ENCODE results near the gene DACH1. TPM values are rescaled to one million over a fixed set of nuclear protein-coding genes. Genes with fewer than 3 reads are reported as not detected.

DACH1 gene
- total and polyA plus RNA-seq, 2 donors (not counting 1 experiment from before 2014, with no cell fraction given) = 0.02 to 0.33 TPM

GRCh38 chr13:71603255-71603654 is 263.7 kb downstream of the DACH1 start:
- Histone ChIP-seq H3K4me1 (ENCODE audit: control insufficient read depth, extremely low read depth, insufficient read depth, low read length) (no peaks in the 10 kb centered on the region), H2AFZ (ENCODE audit: low read length) (no peak overlapping the region), H3K9ac (ENCODE audit: insufficient read depth, low read length) (no peak overlapping the region), H3K4me3 (replicated peaks in 1 of 4; ENCODE audit: control extremely low read depth in 1 of 4, insufficient read depth in 1 of 4, low read depth in 3 of 4, low read length in 4 of 4) (no peak overlapping the region), H3K27me3 (ENCODE audit: control insufficient read depth, insufficient read depth, low read length) (no peaks in the 10 kb centered on the region), H4K20me1 (ENCODE audit: control insufficient read depth, extremely low read depth, insufficient read depth, low read length) (no peaks in the 10 kb centered on the region), H3K36me3 (ENCODE audit: control insufficient read depth, insufficient read depth, low read length) (no peaks in the 10 kb centered on the region), H3K27ac (ENCODE audit: insufficient read depth, low read length) (no peak overlapping the region), H3K79me2 (ENCODE audit: control insufficient read depth, insufficient read depth, low read length) (no peaks in the 10 kb centered on the region), H3K9me3 (ENCODE audit: control insufficient read depth, insufficient read depth, low read depth, low read length) (no peaks in the 10 kb centered on the region), H3K4me2 (ENCODE audit: extremely low read depth, insufficient read depth, low read length) (no peak overlapping the region)
- DNase-seq (ENCODE audit: low read depth in 2 of 2) = no peak
- TF ChIP-seq EZH2 (IDR thresholded peaks at IDR 0.05; ENCODE audit: low read length, missing control alignments) = no peak
- TF ChIP-seq, protein P1, sequence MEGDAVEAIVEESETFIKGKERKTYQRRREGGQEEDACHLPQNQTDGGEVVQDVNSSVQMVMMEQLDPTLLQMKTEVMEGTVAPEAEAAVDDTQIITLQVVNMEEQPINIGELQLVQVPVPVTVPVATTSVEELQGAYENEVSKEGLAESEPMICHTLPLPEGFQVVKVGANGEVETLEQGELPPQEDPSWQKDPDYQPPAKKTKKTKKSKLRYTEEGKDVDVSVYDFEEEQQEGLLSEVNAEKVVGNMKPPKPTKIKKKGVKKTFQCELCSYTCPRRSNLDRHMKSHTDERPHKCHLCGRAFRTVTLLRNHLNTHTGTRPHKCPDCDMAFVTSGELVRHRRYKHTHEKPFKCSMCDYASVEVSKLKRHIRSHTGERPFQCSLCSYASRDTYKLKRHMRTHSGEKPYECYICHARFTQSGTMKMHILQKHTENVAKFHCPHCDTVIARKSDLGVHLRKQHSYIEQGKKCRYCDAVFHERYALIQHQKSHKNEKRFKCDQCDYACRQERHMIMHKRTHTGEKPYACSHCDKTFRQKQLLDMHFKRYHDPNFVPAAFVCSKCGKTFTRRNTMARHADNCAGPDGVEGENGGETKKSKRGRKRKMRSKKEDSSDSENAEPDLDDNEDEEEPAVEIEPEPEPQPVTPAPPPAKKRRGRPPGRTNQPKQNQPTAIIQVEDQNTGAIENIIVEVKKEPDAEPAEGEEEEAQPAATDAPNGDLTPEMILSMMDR (conservative IDR thresholded peaks at IDR 0.05 in 1 of 2, IDR thresholded peaks at IDR 0.05 in 1 of 2; ENCODE audit: low read depth in 1 of 2, low read length in 2 of 2) = no peak

- Histone ChIP-seq H3K27me3 (ENCODE audit: control insufficient read depth, insufficient read depth, low read length) (no peaks in the 10 kb centered on the region), H3K36me3 (ENCODE audit: control insufficient read depth, insufficient read depth, low read length) (no peaks in the 10 kb centered on the region), H4K20me1 (ENCODE audit: control insufficient read depth, extremely low read depth, insufficient read depth, low read length) (no peaks in the 10 kb centered on the region), H3K79me2 (ENCODE audit: control insufficient read depth, insufficient read depth, low read length) (no peaks in the 10 kb centered on the region), H3K9me3 (ENCODE audit: control insufficient read depth, insufficient read depth, low read depth, low read length) (no peaks in the 10 kb centered on the region), H3K4me2 (ENCODE audit: extremely low read depth, insufficient read depth, low read length) (no peak overlapping the region), H3K27ac (ENCODE audit: insufficient read depth, low read length) (no peak overlapping the region), H3K9ac (ENCODE audit: insufficient read depth, low read length) (no peak overlapping the region), H3K4me1 (ENCODE audit: control insufficient read depth, extremely low read depth, insufficient read depth, low read length) (no peaks in the 10 kb centered on the region), H3K4me3 (replicated peaks in 1 of 4; ENCODE audit: control extremely low read depth in 1 of 4, insufficient read depth in 1 of 4, low read depth in 3 of 4, low read length in 4 of 4) (no peak overlapping the region), H2AFZ (ENCODE audit: low read length) (no peak overlapping the region)
- no peak for DNase-seq (ENCODE audit: low read depth in 2 of 2)
- TF ChIP-seq, protein P1 (conservative IDR thresholded peaks at IDR 0.05 in 1 of 2, IDR thresholded peaks at IDR 0.05 in 1 of 2; ENCODE audit: low read depth in 1 of 2, low read length in 2 of 2) = no peak
These were observed 264.7 kb downstream of the DACH1 start for GRCh38 chr13:71602344-71602743.

- H3K9me3 ChIP-seq (ENCODE audit: control insufficient read depth, insufficient read depth, low read depth, low read length) = no peaks in the 10 kb centered on the region
- H3K79me2 ChIP-seq (ENCODE audit: control insufficient read depth, insufficient read depth, low read length) = no peaks in the 10 kb centered on the region
- H2AFZ ChIP-seq (ENCODE audit: low read length) = no peak overlapping the region
- H3K4me3 ChIP-seq (replicated peaks in 1 of 4; ENCODE audit: control extremely low read depth in 1 of 4, insufficient read depth in 1 of 4, low read depth in 3 of 4, low read length in 4 of 4) = no peak overlapping the region
- no peaks in the 10 kb centered on the region for H3K36me3 ChIP-seq (ENCODE audit: control insufficient read depth, insufficient read depth, low read length)
- no peak for TF ChIP-seq EZH2 (IDR thresholded peaks at IDR 0.05; ENCODE audit: low read length, missing control alignments)
- TF ChIP-seq, protein P1 (conservative IDR thresholded peaks at IDR 0.05 in 1 of 2, IDR thresholded peaks at IDR 0.05 in 1 of 2; ENCODE audit: low read depth in 1 of 2, low read length in 2 of 2) = no peak
- no peak overlapping the region for H3K4me2 ChIP-seq (ENCODE audit: extremely low read depth, insufficient read depth, low read length)
- no peak overlapping the region for H3K9ac ChIP-seq (ENCODE audit: insufficient read depth, low read length)
- no peaks in the 10 kb centered on the region for H3K27me3 ChIP-seq (ENCODE audit: control insufficient read depth, insufficient read depth, low read length)
- H4K20me1 ChIP-seq (ENCODE audit: control insufficient read depth, extremely low read depth, insufficient read depth, low read length) = no peaks in the 10 kb centered on the region
- no peak for DNase-seq (ENCODE audit: low read depth in 2 of 2)
- H3K27ac ChIP-seq (ENCODE audit: insufficient read depth, low read length) = no peak overlapping the region
- no peaks in the 10 kb centered on the region for H3K4me1 ChIP-seq (ENCODE audit: control insufficient read depth, extremely low read depth, insufficient read depth, low read length)
These were observed 269.9 kb downstream of the DACH1 start for GRCh38 chr13:71597150-71597549.

Data from fibroblast of lung (primary cell).